Left ventricle myocardium superior (tissue), 1 donor: ENCODE results near the gene SPEF1. TPM values are rescaled to one million over a fixed set of nuclear protein-coding genes. Genes with fewer than 3 reads are reported as not detected.

Source experiments
- ATAC-seq: fragments of 200-7000 bp; cut with Tn5 transposase; one replicate; pipeline ENCODE4 v1.9.1; 2020; ENCODE audit warnings: mild to moderate bottlenecking, moderate library complexity
- DNase-seq: peaks from one replicate; pipeline ENCODE4 v3.0.0-alpha.2; 2020
- intact Hi-C: fragments of 100-400 bp; cut with micrococcal nuclease; formaldehyde crosslinking; loops from one replicate; pipeline ENCODE4 v1.11.0; 2022
- total RNA-seq: library from RNA; stranded (reverse); fragmentation: NEBNext Ultra II Directional; extraction: Animal tissue kit (Norgen Biotek cat#: 25700); gene quantifications from one replicate; pipeline ENCODE4 v1.2.1, GENCODE V29; 2021
- donor health status: DM: no; HTN: yes; CAD: no; lungs with severe emphysema.

Gene SPEF1
- total RNA-seq, 1 donor from 2014 or later, result not detected

- DNase-seq, result no peak
- intact Hi-C loops, result no loop called here
Observed at GRCh38 chr20:3812975-3813847, 32.0 kb upstream of the SPEF1 start.

GRCh38 chr20:3812259-3812681, 31.0 kb upstream of the SPEF1 start:
- intact Hi-C loops, result no loop called here
- ATAC-seq (no peak), DNase-seq (no peak)

More at GRCh38 chr20:3812975-3813847, 32.0 kb upstream of the SPEF1 start:
- no peak for ATAC-seq

GRCh38 chr20:3811467-3812258, 30.4 kb upstream of the SPEF1 start:
- ATAC-seq (peak; percentile 89), DNase-seq (peak; percentile 100)
- intact Hi-C loops, result no loop called here

DNA sequence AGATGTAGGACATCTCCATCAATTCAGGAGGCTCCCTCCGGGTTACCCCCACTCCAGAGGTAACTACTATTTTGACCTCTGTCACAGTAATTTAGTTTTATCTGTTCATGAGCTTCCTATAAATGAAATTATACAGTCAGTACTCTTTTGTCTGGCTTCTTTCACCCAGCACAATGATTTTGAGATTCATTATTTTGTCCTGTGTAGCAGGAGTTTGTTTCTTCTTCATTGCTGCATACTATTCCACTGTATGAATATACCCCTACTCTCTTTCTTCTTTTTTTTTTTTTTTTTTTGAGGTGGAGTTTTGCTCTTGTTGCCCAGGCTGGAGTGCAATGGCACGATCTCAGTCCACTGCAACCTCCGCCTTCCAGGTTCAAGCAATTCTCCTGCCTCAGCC, 27.3 kb upstream of the SPEF1 start:
- DNase-seq, result no peak
- intact Hi-C loops, result no loop called here
- ATAC-seq, result no peak

GRCh38 chr20:3804781-3805180, 23.5 kb upstream of the SPEF1 start:
- intact Hi-C loops, result no loop called here
- peak; percentile 20 for DNase-seq
- no peak for ATAC-seq

- DNase-seq, result peak; percentile 21
- intact Hi-C loops, result no loop called here
- ATAC-seq, result no peak
Observed at GRCh38 chr20:3804254-3804751, 23.1 kb upstream of the SPEF1 start.

- no peak for ATAC-seq
- DNase-seq, result peak; percentile 22
- intact Hi-C loops, result no loop called here
Observed at GRCh38 chr20:3803854-3804253, 22.6 kb upstream of the SPEF1 start.

GRCh38 chr20:3803289-3803688, 22.0 kb upstream of the SPEF1 start:
- intact Hi-C loops, result no loop called here
- DNase-seq, result peak; percentile 22
- no peak for ATAC-seq

- no peak for ATAC-seq
- intact Hi-C loops, result no loop called here
- DNase-seq, result peak; percentile 19
Observed at GRCh38 chr20:3802524-3803239, 21.4 kb upstream of the SPEF1 start.

DNA sequence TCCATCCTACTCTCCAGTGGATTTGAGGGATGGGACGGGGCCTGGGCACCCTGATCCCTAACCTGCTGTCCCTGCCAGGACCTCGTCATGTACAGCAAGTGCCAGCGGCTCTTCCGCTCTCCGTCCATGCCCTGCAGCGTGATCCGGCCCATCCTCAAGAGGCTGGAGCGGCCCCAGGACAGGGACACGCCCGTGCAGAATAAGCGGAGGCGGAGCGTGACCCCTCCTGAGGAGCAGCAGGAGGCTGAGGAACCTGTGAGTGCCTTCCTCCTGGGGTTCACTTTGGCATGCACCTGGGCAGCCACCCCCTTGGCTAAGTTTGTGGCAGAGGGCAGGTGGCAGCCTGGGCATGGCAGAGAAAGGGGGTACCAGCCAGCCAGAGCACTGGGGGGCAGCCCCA, 20.6 kb upstream of the SPEF1 start:
- ATAC-seq (no peak), DNase-seq (peak; percentile 22)
- intact Hi-C loops, result no loop called here

DNA sequence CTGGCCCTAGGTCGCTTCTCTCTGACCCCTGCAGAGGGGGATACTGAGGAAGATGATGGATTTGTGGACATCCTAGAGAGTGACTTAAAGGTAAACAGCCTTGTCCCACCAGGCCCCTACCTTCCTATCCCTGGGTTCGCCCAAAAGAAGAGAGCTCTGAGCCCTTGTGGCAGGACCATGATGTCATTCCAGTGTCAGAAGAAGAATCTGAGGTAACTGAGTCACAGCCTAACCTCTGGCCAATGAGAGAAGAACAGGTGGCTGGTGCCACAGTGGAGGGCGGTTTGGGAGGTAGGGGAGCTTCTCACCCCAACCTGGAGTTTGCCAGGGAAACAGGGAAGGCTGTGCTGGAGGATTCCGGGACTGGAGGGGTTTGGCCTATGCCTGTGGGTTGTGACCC, 20.1 kb upstream of the SPEF1 start:
- ATAC-seq (no peak), DNase-seq (no peak)
- intact Hi-C loops, result no loop called here

DNA sequence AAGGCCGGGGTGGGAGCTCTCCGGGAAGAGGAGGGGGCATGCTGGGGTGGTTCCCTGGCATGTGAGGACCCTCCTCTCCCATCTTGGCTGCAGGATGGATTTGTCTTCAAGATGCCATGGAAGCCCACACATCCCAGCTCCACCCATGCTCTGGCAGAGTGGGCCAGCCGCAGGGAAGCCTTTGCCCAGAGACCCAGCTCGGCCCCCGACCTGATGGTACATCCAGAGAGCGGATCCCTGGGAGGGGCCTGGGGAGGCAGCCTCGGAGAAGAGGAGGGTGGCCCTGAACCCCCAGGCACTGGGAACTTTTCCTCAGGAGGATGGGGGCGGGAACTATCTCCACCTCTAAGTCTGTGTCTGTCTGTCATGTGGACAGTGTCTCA, 19.6 kb upstream of the SPEF1 start:
- intact Hi-C loops, result no loop called here
- ATAC-seq (no peak), DNase-seq (peak; percentile 27)

GRCh38 chr20:3800256-3800877, 19.1 kb upstream of the SPEF1 start:
- ATAC-seq (no peak), DNase-seq (peak; percentile 23)
- intact Hi-C loops, result no loop called here

DNA sequence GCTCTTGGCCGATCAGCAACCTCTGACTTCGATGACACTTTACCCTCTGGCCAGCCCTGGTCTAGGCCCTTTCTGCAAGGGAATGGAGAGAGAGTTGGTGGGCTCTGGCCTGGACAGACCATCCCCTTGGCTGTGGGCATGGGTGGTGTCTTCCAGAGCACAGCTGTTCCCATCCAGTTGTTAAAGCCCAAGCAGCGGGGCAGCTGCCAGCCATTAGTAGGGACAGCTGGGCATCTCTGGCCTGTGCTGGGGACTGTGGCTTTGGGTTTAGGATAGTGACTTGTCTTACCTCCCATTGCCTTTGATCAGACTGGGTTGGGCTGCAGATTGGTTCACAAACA, 17.6 kb upstream of the SPEF1 start:
- DNase-seq, result no peak

GRCh38 chr20:3798373-3798768, 17.1 kb upstream of the SPEF1 start:
- no peak for ATAC-seq
- intact Hi-C loops, result no loop called here
- peak; percentile 26 for DNase-seq

More for the DNA sequence above, 17.6 kb upstream of the SPEF1 start:
- intact Hi-C loops, result no loop called here
- ATAC-seq, result no peak

DNA sequence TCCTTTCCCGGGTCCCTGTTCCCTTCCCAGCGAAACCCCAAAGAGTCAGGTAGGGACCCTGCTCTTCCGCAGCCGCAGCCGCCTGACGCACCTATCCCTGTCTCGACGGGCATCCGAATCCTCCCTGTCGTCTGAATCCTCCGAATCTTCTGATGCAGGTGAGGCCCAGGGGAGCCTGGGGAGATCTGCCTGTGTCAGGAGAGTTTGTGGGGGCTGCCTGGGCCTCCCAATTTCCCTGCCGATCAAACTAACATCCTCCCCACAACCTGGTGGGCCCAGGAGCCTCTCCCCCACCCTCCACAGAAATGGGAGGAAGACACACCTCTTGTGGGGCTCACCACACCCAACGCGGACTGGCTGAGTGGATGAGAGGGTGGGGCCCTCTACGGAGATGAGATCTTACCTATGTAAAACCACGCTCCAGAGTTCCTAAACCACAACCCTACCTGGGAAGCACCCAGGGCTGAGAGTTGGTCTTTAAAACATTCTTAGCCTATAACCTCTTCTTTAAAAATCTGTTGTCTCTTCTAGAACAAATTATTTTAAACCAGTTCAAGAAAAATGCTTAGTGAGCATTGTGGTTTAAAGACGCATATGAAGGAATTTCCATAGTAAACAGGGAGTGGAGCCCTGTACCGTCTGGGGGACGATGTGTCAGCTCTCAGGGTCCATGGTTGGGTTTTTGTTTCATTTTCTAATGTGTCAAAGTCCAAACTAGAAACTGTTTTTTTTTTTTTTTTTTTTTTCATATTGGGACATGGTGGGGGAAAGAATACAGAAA, 16.5 kb upstream of the SPEF1 start:
- intact Hi-C loops, result no loop called here
- ATAC-seq, result no peak
- peak; percentile 20 for DNase-seq

GRCh38 chr20:3797226-3797545, 15.9 kb upstream of the SPEF1 start:
- ATAC-seq (no peak), DNase-seq (no peak)
- intact Hi-C loops, result no loop called here

DNA sequence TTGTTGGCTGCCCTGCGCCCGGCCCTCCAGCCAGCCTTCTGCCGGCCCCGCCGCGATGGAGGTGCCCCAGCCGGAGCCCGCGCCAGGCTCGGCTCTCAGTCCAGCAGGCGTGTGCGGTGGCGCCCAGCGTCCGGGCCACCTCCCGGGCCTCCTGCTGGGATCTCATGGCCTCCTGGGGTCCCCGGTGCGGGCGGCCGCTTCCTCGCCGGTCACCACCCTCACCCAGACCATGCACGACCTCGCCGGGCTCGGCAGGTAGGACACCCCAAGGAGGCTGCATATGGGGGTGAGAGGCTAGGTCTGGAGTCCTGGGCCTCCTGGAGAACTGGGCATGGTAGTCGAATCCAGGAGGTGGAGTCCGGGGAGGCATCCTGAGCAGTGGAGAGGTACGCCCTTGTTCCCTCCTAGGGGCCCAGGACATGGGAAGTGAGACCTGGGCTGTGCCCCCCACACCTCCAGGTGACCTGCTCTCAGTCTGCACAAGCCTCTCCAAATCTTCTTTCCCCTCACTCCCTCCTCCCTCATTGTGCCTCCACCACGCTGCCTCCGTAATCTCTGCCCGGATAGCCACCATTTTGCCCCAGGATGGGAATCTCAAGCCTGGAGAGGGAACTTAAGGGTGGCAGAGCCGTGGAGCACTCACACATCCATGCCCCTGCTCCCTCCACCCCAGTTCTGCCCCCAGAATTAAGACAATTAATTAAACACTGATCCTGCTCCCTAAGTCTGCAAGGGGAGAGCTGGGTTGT, 15.4 kb upstream of the SPEF1 start:
- intact Hi-C loops, result no loop called here
- no peak for ATAC-seq

More for the DNA sequence above, 15.4 kb upstream of the SPEF1 start:
- no peak for DNase-seq
